Eye (tissue), 1 donor: ENCODE data around the gene PREX1.

Source experiments
- DNase-seq: peaks from one replicate; pipeline ENCODE4 v3.0.0-alpha.2; 2015

The PREX1 gene

GRCh38 chr20:48826480-48826879 is 1.3 kb downstream of the PREX1 start:
- peak; percentile 48 for DNase-seq

GRCh38 chr20:48826069-48826468 is 1.7 kb downstream of the PREX1 start:
- peak; percentile 48 for DNase-seq

GRCh38 chr20:48825566-48825920 is 2.3 kb downstream of the PREX1 start:
- DNase-seq, result no peak

GRCh38 chr20:48824830-48825565 is 2.8 kb downstream of the PREX1 start:
- peak; percentile 49 for DNase-seq

- DNase-seq, result no peak
Measured at GRCh38 chr20:48823960-48824498, 3.8 kb downstream of the PREX1 start.

GRCh38 chr20:48823476-48823875 is 4.3 kb downstream of the PREX1 start:
- no peak for DNase-seq

GRCh38 chr20:48822879-48823385 is 4.9 kb downstream of the PREX1 start:
- no peak for DNase-seq

- no peak for DNase-seq
Measured at GRCh38 chr20:48822178-48822577, 5.6 kb downstream of the PREX1 start.

GRCh38 chr20:48821261-48821920 is 6.4 kb downstream of the PREX1 start:
- DNase-seq, result no peak

- no peak for DNase-seq
Measured at GRCh38 chr20:48820649-48820973, 7.2 kb downstream of the PREX1 start.

GRCh38 chr20:48819821-48820648 is 7.8 kb downstream of the PREX1 start:
- DNase-seq, result no peak

- no peak for DNase-seq
Measured at GRCh38 chr20:48819089-48819488, 8.7 kb downstream of the PREX1 start.

GRCh38 chr20:48818481-48818987 is 9.3 kb downstream of the PREX1 start:
- no peak for DNase-seq

GRCh38 chr20:48818031-48818370 is 9.8 kb downstream of the PREX1 start:
- DNase-seq, result no peak

- no peak for DNase-seq
Measured at GRCh38 chr20:48817367-48818030, 10.3 kb downstream of the PREX1 start.

- DNase-seq, result no peak
Measured at GRCh38 chr20:48816282-48817205, 11.3 kb downstream of the PREX1 start.

GRCh38 chr20:48815537-48815936 is 12.3 kb downstream of the PREX1 start:
- DNase-seq, result no peak

GRCh38 chr20:48814633-48815032 is 13.2 kb downstream of the PREX1 start:
- no peak for DNase-seq

- DNase-seq, result no peak
Measured at GRCh38 chr20:48813930-48814546, 13.8 kb downstream of the PREX1 start.

- DNase-seq, result no peak
Measured at GRCh38 chr20:48813446-48813747, 14.4 kb downstream of the PREX1 start.
